Keratinocyte (primary cell): ENCODE data around the gene MCTP2. TPM values are rescaled to one million over a fixed set of nuclear protein-coding genes. Genes with fewer than 3 reads are reported as not detected.

Experiments used
- DNase-seq: peaks from one replicate; pipeline ENCODE4 v3.0.0-alpha.2; 2011; ENCODE audit warnings: low read depth, missing footprints, low spot score
- FAIRE-seq: peaks from 2 replicates; lab custom pipeline; 2011; peaks lifted over from hg19 to GRCh38; lab: Jason Lieb, UNC
- H2AFZ ChIP-seq: 2 replicates; pipeline ENCODE4 v1.6.0; 2012; ENCODE audit warnings: low read length, control low read depth, inconsistent platforms; ENCODE audit not compliant: control insufficient read depth
- H3K27ac ChIP-seq: 2 replicates; pipeline ENCODE4 v1.5.1; 2011; ENCODE audit warnings: low read length; ENCODE audit not compliant: control insufficient read depth, insufficient read depth
- H3K27me3 ChIP-seq: 3 replicates; pipeline ENCODE4 v1.6.0; 2011; ENCODE audit warnings: low read length; ENCODE audit not compliant: control insufficient read depth, insufficient read depth; ENCODE audit errors: extremely low read depth
- H3K36me3 ChIP-seq, 2 experiments: 2 replicates in 1 of 2; 3 replicates in 1 of 2; pipeline ENCODE4 v1.5.1; 2011; ENCODE audit warnings: low read length in 2 of 2, mild to moderate bottlenecking in 1 of 2; ENCODE audit not compliant: control insufficient read depth in 2 of 2, insufficient read depth in 2 of 2; ENCODE audit errors: extremely low read depth in 1 of 2
- H3K4me1 ChIP-seq: 3 replicates; pipeline ENCODE4 v1.5.1; 2011; ENCODE audit warnings: low read length; ENCODE audit not compliant: control insufficient read depth, insufficient read depth; ENCODE audit errors: extremely low read depth
- H3K4me2 ChIP-seq: 3 replicates; pipeline ENCODE4 v1.6.0; 2011; ENCODE audit warnings: low read depth, low read length; ENCODE audit not compliant: control insufficient read depth, insufficient read depth; ENCODE audit errors: extremely low read depth
- H3K4me3 ChIP-seq, 3 experiments: fragments of 200-600 bp in 1 of 3; sonication (generic) in 1 of 3; 2 replicates in 2 of 3; 3 replicates in 1 of 3; pipeline ENCODE4 v1.5.1; 2011 to 2016; ENCODE audit warnings: low read length in 3 of 3, mild to moderate bottlenecking in 3 of 3, control low read depth in 2 of 3, inconsistent platforms in 1 of 3, low read depth in 1 of 3, mixed read lengths in 1 of 3, mixed run types in 1 of 3, moderate library complexity in 1 of 3; ENCODE audit not compliant: control insufficient read depth in 2 of 3, insufficient read depth in 2 of 3; ENCODE audit errors: extremely low read depth in 1 of 3
- H3K79me2 ChIP-seq: 2 replicates; pipeline ENCODE4 v1.6.0; 2012; ENCODE audit warnings: low read length; ENCODE audit not compliant: control insufficient read depth, insufficient read depth
- H3K9ac ChIP-seq: 3 replicates; pipeline ENCODE4 v1.6.0; 2011; ENCODE audit warnings: low read length; ENCODE audit not compliant: control insufficient read depth, insufficient read depth; ENCODE audit errors: extremely low read depth
- H3K9me1 ChIP-seq: 3 replicates; pipeline ENCODE4 v1.6.0; 2011; ENCODE audit warnings: low read length; ENCODE audit not compliant: control insufficient read depth, insufficient read depth; ENCODE audit errors: extremely low read depth
- H3K9me3 ChIP-seq: 2 replicates; pipeline ENCODE4 v1.5.1; 2012; ENCODE audit warnings: low read depth, low read length; ENCODE audit not compliant: control insufficient read depth
- H4K20me1 ChIP-seq: 3 replicates; pipeline ENCODE4 v1.6.0; 2011; ENCODE audit warnings: low read length; ENCODE audit not compliant: control insufficient read depth, insufficient read depth; ENCODE audit errors: extremely low read depth
- CTCF ChIP-seq, 3 experiments: IDR thresholded peaks in 1 of 3; conservative IDR thresholded peaks in 1 of 3; optimal IDR thresholded peaks in 1 of 3; 2 replicates in 2 of 3; 3 replicates in 1 of 3; pipeline versions ENCODE3 to v1.5.1; 2011; ENCODE audit warnings: low read length in 3 of 3, mild to moderate bottlenecking in 3 of 3, moderate library complexity in 2 of 3, control low read depth in 1 of 3, inconsistent platforms in 1 of 3; ENCODE audit not compliant: insufficient read depth in 2 of 3; ENCODE audit errors: extremely low read depth in 1 of 3
- EZH2 ChIP-seq: IDR thresholded peaks from one replicate; pipeline ENCODE4 v1.6.1; 2012; ENCODE audit warnings: inconsistent platforms, mild to moderate bottlenecking, low read length, moderate library complexity
- dilution Hi-C: fragments of 300-500 bp; cut with MboI; formaldehyde crosslinking; loops from one replicate; pipeline ENCODE4 v1.7.0; 2020; ENCODE audit warnings: low sequenced_read_pairs; ENCODE audit not compliant: extremely low pct_ligation_motif_present
- polyA plus RNA-seq, 5 experiments: library from polyadenylated mRNA; depleted of rRNA in 3 of 5; stranded (reverse) in 3 of 5; stranded (forward) in 1 of 5; unstranded in 1 of 5; fragments of >200 nt; gene quantifications; 1 replicate in 1 of 5; 2 replicates in 3 of 5; 3 replicates in 1 of 5; pipeline versions ENCODE4 v1.2.1 to v1.2.3, GENCODE V29; 2011 to 2012; ENCODE audit warnings: missing spikeins in 2 of 5, low read depth in 1 of 5, low replicate concordance in 1 of 5

Gene MCTP2
- polyA plus RNA-seq, 1 donor (not counting 4 experiments of a cell fraction or from before 2014, with no cell fraction given), result 22.0 TPM

- dilution Hi-C loops, result no loop called here
- no peaks in the 10 kb centered on the region for H3K79me2 ChIP-seq
- no peaks in the 10 kb centered on the region for H4K20me1 ChIP-seq
- H3K27ac ChIP-seq, result no peak overlapping the region
- no peaks in the 10 kb centered on the region for H3K27me3 ChIP-seq
- H3K4me2 ChIP-seq, result no peak overlapping the region
- H3K4me3 ChIP-seq, result no peak overlapping the region
- H2AFZ ChIP-seq, result no peak overlapping the region
- H3K9me1 ChIP-seq, result no peaks in the 10 kb centered on the region
- DNase-seq, result no peak
- H3K9ac ChIP-seq, result no peak overlapping the region
- TF ChIP-seq CTCF (optimal IDR thresholded peaks at IDR 0.05 in 1 of 3, IDR thresholded peaks at IDR 0.05 in 1 of 3, conservative IDR thresholded peaks at IDR 0.05 in 1 of 3; ENCODE audit: extremely low read depth in 1 of 3, insufficient read depth in 2 of 3, low read length in 3 of 3) (no peak), EZH2 (no peak)
- FAIRE-seq, result no peak
- H3K9me3 ChIP-seq, result no peaks in the 10 kb centered on the region
- H3K4me1 ChIP-seq, result no peaks in the 10 kb centered on the region
- H3K36me3 ChIP-seq, result no peaks in the 10 kb centered on the region
Observed at GRCh38 chr15:94193906-94194305, 37.5 kb upstream of the MCTP2 start.

- no peak overlapping the region for H3K4me3 ChIP-seq
- no peaks in the 10 kb centered on the region for H4K20me1 ChIP-seq
- no peaks in the 10 kb centered on the region for H3K9me1 ChIP-seq
- dilution Hi-C loops, result no loop called here
- no peak for FAIRE-seq
- H3K4me2 ChIP-seq, result no peak overlapping the region
- no peaks in the 10 kb centered on the region for H3K36me3 ChIP-seq
- no peaks in the 10 kb centered on the region for H3K79me2 ChIP-seq
- no peak overlapping the region for H3K27ac ChIP-seq
- H3K9ac ChIP-seq, result no peak overlapping the region
- DNase-seq, result no peak
- TF ChIP-seq EZH2 (no peak), CTCF (optimal IDR thresholded peaks at IDR 0.05 in 1 of 3, IDR thresholded peaks at IDR 0.05 in 1 of 3, conservative IDR thresholded peaks at IDR 0.05 in 1 of 3; ENCODE audit: extremely low read depth in 1 of 3, insufficient read depth in 2 of 3, low read length in 3 of 3) (no peak)
- H3K4me1 ChIP-seq, result no peaks in the 10 kb centered on the region
- H3K9me3 ChIP-seq, result no peaks in the 10 kb centered on the region
- no peak overlapping the region for H2AFZ ChIP-seq
- H3K27me3 ChIP-seq, result no peaks in the 10 kb centered on the region
Observed at GRCh38 chr15:94196531-94196930, 34.8 kb upstream of the MCTP2 start.
